Transverse colon (tissue), 4 donors: ENCODE measurements around the gene CACTIN.

Experiments
- CTCF ChIP-seq, 5 experiments: fragments of 200-600 bp in 3 of 5; fragments of 450-650 bp in 2 of 5; sonication (generic) in 3 of 5; IDR thresholded peaks; 1 replicate in 2 of 5; 2 replicates in 3 of 5; pipeline ENCODE4 v1.5.1; 2016 to 2017; ENCODE audit warnings: antibody characterized with exemption in 5 of 5, inconsistent platforms in 3 of 5, mild to moderate bottlenecking in 2 of 5, moderate library complexity in 1 of 5
- EP300 ChIP-seq: sonication (generic); formaldehyde crosslinking; IDR thresholded peaks from one replicate; pipeline ENCODE4 v1.6.1; 2017; ENCODE audit warnings: antibody characterized with exemption, low read depth
- POLR2A ChIP-seq: fragments of 450-650 bp; IDR thresholded peaks from one replicate; pipeline ENCODE4 v1.6.1; 2016; ENCODE audit warnings: antibody characterized with exemption, mild to moderate bottlenecking, moderate library complexity
- POLR2AphosphoS5 ChIP-seq, 3 donors: sonication (generic); formaldehyde crosslinking; IDR thresholded peaks; one replicate each; pipeline ENCODE4 v1.6.1; 2016; ENCODE audit warnings: antibody characterized with exemption in 3 of 3

GRCh38 chr19:3580156-3580934 is 46.2 kb downstream of the CACTIN start:
- TF ChIP-seq POLR2A (no peak), CTCF (IDR thresholded peaks at IDR 0.05) (no peak), POLR2AphosphoS5 (IDR thresholded peaks at IDR 0.05) (peak in 2 of 3 donors; percentile 37 to 47), EP300 (no peak)
